Hepatocyte (in vitro differentiated cells): Measurements from ENCODE around the gene TP63.

Source experiments
- CTCF ChIP-seq: fragments of 200-600 bp; sonication (generic); IDR thresholded peaks from 2 replicates; pipeline ENCODE4 v1.5.1; 2016; ENCODE audit warnings: antibody characterized with exemption, mild to moderate bottlenecking; ENCODE audit not compliant: poor library complexity
- EZH2 ChIP-seq: fragments of 200-600 bp; sonication (generic); IDR thresholded peaks from 2 replicates; pipeline ENCODE4 v1.6.1; 2016; ENCODE audit warnings: antibody characterized with exemption, mild to moderate bottlenecking, borderline replicate concordance
- EZH2phosphoT487 ChIP-seq: fragments of 200-600 bp; sonication (generic); IDR thresholded peaks from one replicate; pipeline ENCODE4 v1.6.1; 2018; ENCODE audit warnings: antibody characterized with exemption, mild to moderate bottlenecking, low read depth, moderate library complexity; ENCODE audit not compliant: unreplicated experiment, severe bottlenecking

GRCh38 chr3:189606774-189607173 lies 24.4 kb upstream of the TP63 start:
- no peak for TF ChIP-seq EZH2
- TF ChIP-seq EZH2phosphoT487: no peak
- TF ChIP-seq CTCF: no peak
